HuH-7.5 (cell line): ENCODE data around the gene MRPL49.

Experiments
- DNase-seq: peaks from one replicate; pipeline ENCODE4 v3.0.0; 2011; ENCODE audit warnings: low spot score

MRPL49 gene

GRCh38 chr11:65121865-65122696 lies at the start of gene MRPL49, which contains the start of gene FAU:
MRPL49 (plus strand) TSS chr11:65122321; CDS start chr11:65122347, 26 bp downstream.
FAU (minus strand) TSS chr11:65122134; CDS start chr11:65121813, 321 bp downstream.
- DNase-seq = peak; percentile 88

GRCh38 chr11:65072631-65072966 lies 49.5 kb upstream of the MRPL49 start:
- no peak for DNase-seq

GRCh38 chr11:65077451-65077850 lies 44.7 kb upstream of the MRPL49 start:
- no peak for DNase-seq

- DNase-seq = peak; percentile 62
Observed at GRCh38 chr11:65078151-65078550, 44.0 kb upstream of the MRPL49 start.

- no peak for DNase-seq
Observed at GRCh38 chr11:65078786-65079342, 43.3 kb upstream of the MRPL49 start.

GRCh38 chr11:65083134-65083833 lies 38.8 kb upstream of the MRPL49 start:
- no peak for DNase-seq

GRCh38 chr11:65083834-65084597 lies 38.1 kb upstream of the MRPL49 start, which contains the start of the genes CDCA5 and ZFPL1:
CDCA5 (minus strand) TSS chr11:65084040; CDS start chr11:65083978, 62 bp downstream.
ZFPL1 (plus strand) TSS chr11:65084222; CDS start chr11:65084699, 477 bp downstream.
- peak; percentile 89 for DNase-seq

- no peak for DNase-seq
Observed at GRCh38 chr11:65084598-65085375, 37.3 kb upstream of the MRPL49 start.

- no peak for DNase-seq
Observed at GRCh38 chr11:65085446-65085845, 36.7 kb upstream of the MRPL49 start.

- no peak for DNase-seq
Observed at GRCh38 chr11:65086809-65087208, 35.3 kb upstream of the MRPL49 start.

GRCh38 chr11:65087216-65087615 lies 34.9 kb upstream of the MRPL49 start:
- DNase-seq = no peak

GRCh38 chr11:65087827-65088226 lies 34.3 kb upstream of the MRPL49 start:
- DNase-seq = no peak

GRCh38 chr11:65089621-65090020 lies 32.5 kb upstream of the MRPL49 start:
- DNase-seq = no peak

- DNase-seq = no peak
Observed at GRCh38 chr11:65090628-65091027, 31.5 kb upstream of the MRPL49 start.

GRCh38 chr11:65095427-65095826 lies 26.7 kb upstream of the MRPL49 start:
- no peak for DNase-seq

- peak; percentile 90 for DNase-seq
Observed at GRCh38 chr11:65095974-65096806, 25.9 kb upstream of the MRPL49 start, which contains the start of gene VPS51. VPS51 (plus strand) TSS chr11:65096214; CDS start chr11:65096251, 37 bp downstream.

- DNase-seq = no peak
Observed at GRCh38 chr11:65096926-65097325, 25.2 kb upstream of the MRPL49 start.

GRCh38 chr11:65100674-65101350 lies 21.3 kb upstream of the MRPL49 start:
- DNase-seq = no peak
